ENCODE results near the gene TNRC6C.
A peak's percentile ranks its signal among the peaks of the same experiment; 100 is the strongest.

DNA sequence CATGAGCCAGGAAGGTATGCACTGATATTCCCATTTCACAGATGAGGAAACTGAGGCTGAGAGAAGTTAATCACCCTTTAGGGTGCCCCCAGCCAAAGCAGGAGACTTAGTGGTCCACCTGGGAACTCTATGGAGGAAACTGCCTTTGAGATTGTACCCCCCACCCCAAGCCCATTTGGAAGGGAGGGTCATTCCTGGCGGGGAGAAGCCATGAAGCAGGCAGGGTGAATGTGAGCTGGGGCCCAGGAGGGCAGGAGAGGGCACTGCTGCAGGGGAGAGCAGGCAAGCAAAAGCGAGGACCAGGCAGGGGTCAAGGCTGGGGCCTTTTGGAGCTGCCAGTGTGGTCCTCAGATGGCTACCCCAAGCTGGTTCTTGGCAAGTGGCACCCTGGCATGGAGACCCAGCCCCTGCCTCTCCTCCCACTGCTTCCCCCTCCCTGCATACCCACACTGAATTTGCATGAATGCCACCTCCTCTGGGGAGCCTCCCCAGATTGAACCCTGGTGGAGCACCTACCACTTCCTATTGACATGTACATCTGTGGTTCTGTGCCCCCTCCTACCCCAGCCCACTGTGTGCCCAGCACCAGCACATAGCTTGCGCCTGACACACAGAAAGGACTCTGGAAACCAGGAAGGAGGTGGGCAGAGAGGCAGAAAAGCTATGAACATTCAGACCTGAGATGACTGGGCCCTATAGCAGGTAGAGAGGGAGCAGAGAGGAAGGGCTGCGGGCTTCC, 171.0 kb downstream of the TNRC6C start:
- TF ChIP-seq ARID1B (IDR thresholded peaks at IDR 0.05) (no peak), LCOR (CRISPR knock-in tag; IDR thresholded peaks at IDR 0.05) (no peak), PTBP1 (IDR thresholded peaks at IDR 0.05; ENCODE audit: low read depth, low read length) (peak; percentile 46; the same call in 1 of the 2 replicates), MAX (CRISPR knock-in tag; IDR thresholded peaks at IDR 0.05) (no peak), ARNT (IDR thresholded peaks at IDR 0.05) (no peak; a peak in 1 of 4 replicates), POLR2A (conservative IDR thresholded peaks at IDR 0.05) (peak; percentile 51), ZFX (CRISPR knock-in tag; IDR thresholded peaks at IDR 0.05) (no peak), NCOA2 (IDR thresholded peaks at IDR 0.05; ENCODE audit: partially characterized antibody in 2 of 2) (no peak), ZNF347 (CRISPR knock-in tag; IDR thresholded peaks at IDR 0.05; ENCODE audit: low read depth) (no peak)
